ENCODE data around the gene USP5. TPM values are rescaled to one million over a fixed set of nuclear protein-coding genes. Genes with fewer than 3 reads are reported as not detected.

USP5 gene
- total and polyA plus RNA-seq, 2 experiments from 2014 or later = 61.6 to 78.9 TPM

- Histone ChIP-seq H3K9me3 (ENCODE audit: low read depth) (no peaks in the 10 kb centered on the region), H3K27me3 (no peaks in the 10 kb centered on the region), H4K20me1 (ENCODE audit: insufficient read depth, poor library complexity, severe bottlenecking) (no peaks in the 10 kb centered on the region), H3K4me1 (ENCODE audit: insufficient read depth) (peaks cover 3% of the 10 kb centered on the region), H3K79me2 (peaks cover 6% of the 10 kb centered on the region), H3K36me3 (replicated peaks; ENCODE audit: insufficient read depth, low read depth) (no peaks in the 10 kb centered on the region), H3K27ac (peak overlapping the region; percentile 96), H2AFZ (peak overlapping the region; percentile 93), H3K9me2 (replicated peaks; ENCODE audit: insufficient read depth) (no peaks in the 10 kb centered on the region), H3K4me3 (peak overlapping the region; percentile 100), H3K4me2 (peak overlapping the region; percentile 79)
- TF ChIP-seq CTCF (IDR thresholded peaks at IDR 0.05; ENCODE audit: poor library complexity) = no peak
- TF ChIP-seq EZH2 (IDR thresholded peaks at IDR 0.05; ENCODE audit: borderline replicate concordance) = no peak
- no peak for TF ChIP-seq EZH2phosphoT487 (IDR thresholded peaks at IDR 0.05; ENCODE audit: low read depth, severe bottlenecking, unreplicated experiment)
- 2% methylated on average over 57 of the region's 71 CpGs for WGBS (ENCODE audit: low lambda C conversion rate, missing lambda C conversion rate)
- DNase-seq (ENCODE audit: low spot score) = peak; percentile 80
Measured at GRCh38 chr12:6828781-6829535, 23.0 kb upstream of the USP5 start.

GRCh38 chr12:6829536-6830220 lies 22.3 kb upstream of the USP5 start:
- Histone ChIP-seq H3K4me2 (peak overlapping the region; percentile 79), H3K27me3 (no peaks in the 10 kb centered on the region), H3K79me2 (peaks cover 6% of the 10 kb centered on the region), H3K27ac (peak overlapping the region; percentile 96), H2AFZ (peak overlapping the region; percentile 93), H4K20me1 (ENCODE audit: insufficient read depth, poor library complexity, severe bottlenecking) (no peaks in the 10 kb centered on the region), H3K4me3 (peak overlapping the region; percentile 100), H3K9me2 (replicated peaks; ENCODE audit: insufficient read depth) (no peaks in the 10 kb centered on the region), H3K4me1 (ENCODE audit: insufficient read depth) (peaks cover 3% of the 10 kb centered on the region), H3K9me3 (ENCODE audit: low read depth) (no peaks in the 10 kb centered on the region), H3K36me3 (replicated peaks; ENCODE audit: insufficient read depth, low read depth) (no peaks in the 10 kb centered on the region)
- DNase-seq (ENCODE audit: low spot score) = no peak
- no peak for TF ChIP-seq EZH2phosphoT487 (IDR thresholded peaks at IDR 0.05; ENCODE audit: low read depth, severe bottlenecking, unreplicated experiment)
- no peak for TF ChIP-seq EZH2 (IDR thresholded peaks at IDR 0.05; ENCODE audit: borderline replicate concordance)
- peak; percentile 24 for TF ChIP-seq CTCF (IDR thresholded peaks at IDR 0.05; ENCODE audit: poor library complexity)
- 43% methylated on average over 18 of the region's 19 CpGs for WGBS (ENCODE audit: low lambda C conversion rate, missing lambda C conversion rate)

GRCh38 chr12:6830286-6830890 lies 21.6 kb upstream of the USP5 start:
- Histone ChIP-seq H4K20me1 (ENCODE audit: insufficient read depth, poor library complexity, severe bottlenecking) (no peaks in the 10 kb centered on the region), H3K36me3 (replicated peaks; ENCODE audit: insufficient read depth, low read depth) (no peaks in the 10 kb centered on the region), H2AFZ (no peak overlapping the region), H3K9me3 (ENCODE audit: low read depth) (no peaks in the 10 kb centered on the region), H3K79me2 (peaks cover 6% of the 10 kb centered on the region), H3K27ac (no peak overlapping the region), H3K9me2 (replicated peaks; ENCODE audit: insufficient read depth) (no peaks in the 10 kb centered on the region), H3K4me2 (peak overlapping the region; percentile 79), H3K27me3 (no peaks in the 10 kb centered on the region), H3K4me1 (ENCODE audit: insufficient read depth) (peaks cover 3% of the 10 kb centered on the region), H3K4me3 (no peak overlapping the region)
- no peak for DNase-seq (ENCODE audit: low spot score)
- WGBS (ENCODE audit: low lambda C conversion rate, missing lambda C conversion rate) = 95% methylated on average over 7 of the region's 11 CpGs
- TF ChIP-seq EZH2phosphoT487 (IDR thresholded peaks at IDR 0.05; ENCODE audit: low read depth, severe bottlenecking, unreplicated experiment) (no peak), EZH2 (IDR thresholded peaks at IDR 0.05; ENCODE audit: borderline replicate concordance) (no peak), CTCF (IDR thresholded peaks at IDR 0.05; ENCODE audit: poor library complexity) (no peak)

Data from hepatocyte (in vitro differentiated cells).